WTC11 (cell line): Measurements from ENCODE around the gene TOM1L2. TPM values are rescaled to one million over a fixed set of nuclear protein-coding genes. Genes with fewer than 3 reads are reported as not detected.

Experiments used
- ATAC-seq: fragments of 200-7000 bp; cut with Tn5 transposase; 2 replicates; pipeline ENCODE4 v1.10.0; 2021; ENCODE audit warnings: mild to moderate bottlenecking, moderate library complexity
- CTCF ChIA-PET: fragments of 300-600 bp; sonication (Branson Sonifier 250); formaldehyde crosslinking; loops from one replicate; lab custom pipeline; 2021; ENCODE audit warnings: antibody characterized with exemption; lab: Charles Lee
- POLR2A ChIA-PET: fragments of 350-600 bp; sonication (Branson Sonifier 250); formaldehyde crosslinking; loops from one replicate; lab custom pipeline; 2021; ENCODE audit warnings: antibody characterized with exemption; lab: Charles Lee
- DNase-seq: peaks from one replicate; pipeline ENCODE4 v3.0.0; 2021; ENCODE audit warnings: low spot score
- H3K27ac Mint-ChIP-seq: 2 replicates; pipeline ENCODE4 v1.8.0; 2021; ENCODE audit warnings: mixed read lengths
- H3K27me3 Mint-ChIP-seq: 2 replicates; pipeline ENCODE4 v1.8.0; 2021; ENCODE audit warnings: low read depth, mild to moderate bottlenecking, moderate library complexity, mixed read lengths
- H3K36me3 Mint-ChIP-seq: 2 replicates; pipeline ENCODE4 v1.8.0; 2021; ENCODE audit warnings: mixed read lengths
- H3K4me1 Mint-ChIP-seq: 2 replicates; pipeline ENCODE4 v1.8.0; 2022; ENCODE audit warnings: mixed read lengths
- H3K4me3 Mint-ChIP-seq: 2 replicates; pipeline ENCODE4 v1.8.0; 2021; ENCODE audit warnings: mild to moderate bottlenecking, moderate library complexity, mixed read lengths
- H3K9me3 Mint-ChIP-seq: 2 replicates; pipeline ENCODE4 v1.8.0; 2021; ENCODE audit warnings: mixed read lengths
- EMX1 ChIP-seq: fragments of 250-450 bp; sonication (Bioruptor Pico); IDR thresholded peaks from 2 replicates; pipeline ENCODE4 v1.8.0; 2021; ENCODE audit warnings: mild to moderate bottlenecking
- ETV6 ChIP-seq: sonication (generic); formaldehyde crosslinking; IDR thresholded peaks from 2 replicates; pipeline ENCODE4 v1.8.1; 2022; ENCODE audit warnings: mild to moderate bottlenecking, missing genetic modification reagents
- HMGA2 ChIP-seq: fragments of 250-450 bp; sonication (Bioruptor Pico); IDR thresholded peaks from 2 replicates; pipeline ENCODE4 v1.4.0; 2021; ENCODE audit warnings: mild to moderate bottlenecking, moderate library complexity
- OVOL2 ChIP-seq: fragments of 250-450 bp; sonication (Bioruptor Pico); IDR thresholded peaks from 2 replicates; pipeline ENCODE4 v1.9.0; 2021; ENCODE audit warnings: mild to moderate bottlenecking, borderline replicate concordance
- RELA ChIP-seq: sonication (generic); formaldehyde crosslinking; IDR thresholded peaks from 2 replicates; pipeline ENCODE4 v1.8.1; 2022; ENCODE audit warnings: missing genetic modification reagents, mild to moderate bottlenecking, borderline replicate concordance
- TEAD1 ChIP-seq: sonication (generic); formaldehyde crosslinking; IDR thresholded peaks from 2 replicates; pipeline ENCODE4 v1.8.0; 2022; ENCODE audit warnings: mild to moderate bottlenecking, missing genetic modification reagents
- ZNF317 ChIP-seq: sonication (generic); formaldehyde crosslinking; IDR thresholded peaks from 2 replicates; pipeline ENCODE4 v1.8.1; 2023; ENCODE audit warnings: low read depth, mild to moderate bottlenecking, moderate library complexity, missing genetic modification reagents, borderline replicate concordance
- ZNF396 ChIP-seq: fragments of 250-450 bp; sonication (Bioruptor Pico); IDR thresholded peaks from 2 replicates; pipeline ENCODE4 v1.8.0; 2021; ENCODE audit warnings: mild to moderate bottlenecking, moderate library complexity, borderline replicate concordance
- total RNA-seq: library from RNA; stranded (reverse); gene quantifications from 3 replicates; pipeline ENCODE4 v1.2.3, GENCODE V29; 2021
- TF ChIP-seq, protein P1 (sequence below): fragments of 250-450 bp; sonication (Bioruptor Pico); conservative IDR thresholded peaks from 2 replicates; pipeline ENCODE4 v1.9.0; 2021; ENCODE audit warnings: mild to moderate bottlenecking
- TF ChIP-seq, protein P2 (sequence below): fragments of 250-450 bp; sonication (Bioruptor Pico); IDR thresholded peaks from 2 replicates; pipeline ENCODE4 v1.9.0; 2021; ENCODE audit warnings: mild to moderate bottlenecking
- TF ChIP-seq, protein P3 (sequence below): fragments of 250-450 bp; sonication (Bioruptor Pico); IDR thresholded peaks from 2 replicates; pipeline ENCODE4 v1.9.0; 2021; ENCODE audit warnings: moderate library complexity, mild to moderate bottlenecking, inconsistent platforms, borderline replicate concordance
- TF ChIP-seq, protein P4 (sequence below): fragments of 250-450 bp; sonication (Bioruptor Pico); IDR thresholded peaks from 2 replicates; pipeline ENCODE4 v1.9.0; 2021; ENCODE audit warnings: mild to moderate bottlenecking, borderline replicate concordance
- TF ChIP-seq, protein P5 (sequence below): sonication (generic); formaldehyde crosslinking; IDR thresholded peaks from 2 replicates; pipeline ENCODE4 v1.8.0; 2022; ENCODE audit warnings: missing genetic modification reagents

The TOM1L2 gene
- total RNA-seq, 1 experiment from 2014 or later: 6.4 TPM

DNA sequence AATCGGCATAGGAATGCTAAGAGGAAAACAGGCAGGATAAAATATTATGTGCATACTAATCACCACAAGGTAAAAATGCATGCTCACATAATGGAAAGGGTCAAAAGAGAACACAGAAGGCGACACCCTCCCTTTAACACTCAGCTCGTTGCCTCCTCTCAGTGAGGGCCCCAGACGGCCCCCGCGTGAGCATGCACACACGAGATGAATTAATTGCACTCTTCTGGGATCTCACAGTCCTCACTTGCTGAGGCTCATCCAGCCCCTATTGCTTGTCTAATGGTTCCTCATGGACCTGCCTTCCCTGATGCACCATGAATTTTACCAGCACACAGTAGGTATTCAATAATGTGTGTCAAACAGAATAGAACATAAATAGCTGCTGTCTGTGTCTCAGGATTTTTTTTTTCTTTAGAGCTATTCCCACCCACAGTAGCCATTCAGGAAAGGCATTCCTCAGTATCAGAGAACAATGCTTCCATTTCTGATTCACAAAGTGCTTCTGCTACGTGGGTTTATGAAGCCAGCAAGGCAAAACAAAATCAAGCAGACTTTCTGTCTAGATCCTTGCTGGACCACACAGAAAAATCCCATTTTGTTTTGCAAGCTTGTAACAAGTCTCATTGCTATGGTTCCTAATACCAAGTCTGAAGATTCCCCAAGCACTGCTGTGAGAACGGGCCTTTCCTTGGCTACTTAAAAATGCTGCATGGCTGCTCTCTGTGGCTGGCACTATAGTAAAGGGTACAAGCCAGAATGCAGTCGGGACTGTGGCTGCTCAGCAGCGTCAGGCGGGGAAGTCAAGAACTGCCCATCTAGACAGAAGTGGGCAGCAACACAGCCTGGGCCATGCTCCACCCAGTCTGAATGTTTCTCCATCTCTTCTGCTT is 43.6 kb downstream of the TOM1L2 start (continued):
- TF ChIP-seq, protein P1, sequence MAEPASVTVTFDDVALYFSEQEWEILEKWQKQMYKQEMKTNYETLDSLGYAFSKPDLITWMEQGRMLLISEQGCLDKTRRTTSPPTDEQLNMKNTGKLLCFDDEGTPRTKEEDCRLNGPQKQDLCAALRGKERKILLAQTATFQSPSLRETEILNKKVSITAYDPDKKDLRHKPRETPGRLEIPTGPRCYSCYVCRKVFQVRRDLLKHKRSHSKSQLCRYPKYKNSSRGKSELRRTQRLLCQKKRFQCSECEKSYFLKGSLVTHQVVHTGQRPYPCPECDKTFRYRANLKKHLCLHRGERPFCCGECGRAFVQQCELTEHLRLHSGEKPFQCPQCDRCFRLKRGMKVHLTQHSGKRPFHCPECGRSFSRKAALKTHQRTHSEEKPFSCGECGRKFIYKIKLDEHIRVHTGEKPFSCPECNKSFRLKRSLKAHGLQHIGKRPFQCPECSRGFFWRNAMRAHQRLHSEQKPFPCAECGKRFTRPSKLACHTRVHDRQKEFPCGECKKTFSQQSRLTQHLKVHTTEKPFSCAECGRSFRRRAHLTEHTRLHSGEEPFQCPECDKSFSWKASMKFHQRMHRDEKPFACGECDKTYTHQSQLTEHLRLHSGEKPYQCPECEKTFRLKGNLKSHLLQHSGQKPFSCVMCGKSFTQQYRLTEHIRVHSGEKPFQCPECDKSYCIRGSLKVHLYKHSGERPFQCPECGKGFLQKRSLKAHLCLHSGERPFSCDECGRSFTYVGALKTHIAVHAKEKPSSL (CRISPR knock-in tag): no peak

DNA sequence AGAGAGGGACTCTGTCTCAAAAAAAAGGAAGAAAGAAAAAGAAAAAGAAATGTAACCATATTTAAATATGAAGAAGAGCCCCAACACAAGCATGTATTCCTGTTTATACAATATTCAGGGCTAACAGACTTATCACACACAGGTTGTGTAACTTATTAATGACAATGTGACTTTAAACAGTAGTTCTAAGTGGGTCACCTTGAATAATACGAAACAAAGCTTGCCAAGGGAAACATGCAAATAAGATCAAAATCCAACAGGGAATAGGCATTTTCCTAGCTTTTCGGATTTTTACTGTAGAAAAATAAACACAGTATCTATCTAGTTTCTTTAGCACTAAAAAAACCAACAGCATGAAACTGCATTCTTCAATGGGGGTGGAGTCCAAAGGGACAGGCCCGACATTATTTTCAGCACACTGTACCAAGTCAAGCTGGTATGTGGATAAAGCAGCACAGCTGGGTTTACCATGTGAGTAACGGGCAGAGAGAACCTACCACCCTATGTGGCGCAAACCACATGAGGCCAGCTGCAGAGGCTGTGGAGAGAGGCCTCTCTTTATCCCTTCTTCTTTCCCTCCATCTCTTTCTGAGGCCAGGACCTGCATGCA is 45.3 kb downstream of the TOM1L2 start:
- ChIA-PET POLR2A (no interaction called here), CTCF (interaction anchor here (1.6 to 2.9 kb wide), 2 partner anchors 8 to 9 kb away, joined by 4 to 16 read pairs; no protein-coding TSS in a partner anchor)
- no peaks in the 10 kb centered on the region for H3K36me3 Mint-ChIP-seq
- TF ChIP-seq TEAD1 (no peak), ETV6 (CRISPR knock-in tag) (no peak)
- TF ChIP-seq, protein P2, sequence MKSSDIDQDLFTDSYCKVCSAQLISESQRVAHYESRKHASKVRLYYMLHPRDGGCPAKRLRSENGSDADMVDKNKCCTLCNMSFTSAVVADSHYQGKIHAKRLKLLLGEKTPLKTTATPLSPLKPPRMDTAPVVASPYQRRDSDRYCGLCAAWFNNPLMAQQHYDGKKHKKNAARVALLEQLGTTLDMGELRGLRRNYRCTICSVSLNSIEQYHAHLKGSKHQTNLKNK (CRISPR knock-in tag): no peak
- TF ChIP-seq, protein P3, sequence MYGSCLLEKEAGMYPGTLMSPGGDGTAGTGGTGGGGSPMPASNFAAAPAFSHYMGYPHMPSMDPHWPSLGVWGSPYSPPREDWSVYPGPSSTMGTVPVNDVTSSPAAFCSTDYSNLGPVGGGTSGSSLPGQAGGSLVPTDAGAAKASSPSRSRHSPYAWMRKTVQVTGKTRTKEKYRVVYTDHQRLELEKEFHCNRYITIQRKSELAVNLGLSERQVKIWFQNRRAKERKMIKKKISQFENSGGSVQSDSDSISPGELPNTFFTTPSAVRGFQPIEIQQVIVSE (CRISPR knock-in tag): no peak
- TF ChIP-seq, protein P4, sequence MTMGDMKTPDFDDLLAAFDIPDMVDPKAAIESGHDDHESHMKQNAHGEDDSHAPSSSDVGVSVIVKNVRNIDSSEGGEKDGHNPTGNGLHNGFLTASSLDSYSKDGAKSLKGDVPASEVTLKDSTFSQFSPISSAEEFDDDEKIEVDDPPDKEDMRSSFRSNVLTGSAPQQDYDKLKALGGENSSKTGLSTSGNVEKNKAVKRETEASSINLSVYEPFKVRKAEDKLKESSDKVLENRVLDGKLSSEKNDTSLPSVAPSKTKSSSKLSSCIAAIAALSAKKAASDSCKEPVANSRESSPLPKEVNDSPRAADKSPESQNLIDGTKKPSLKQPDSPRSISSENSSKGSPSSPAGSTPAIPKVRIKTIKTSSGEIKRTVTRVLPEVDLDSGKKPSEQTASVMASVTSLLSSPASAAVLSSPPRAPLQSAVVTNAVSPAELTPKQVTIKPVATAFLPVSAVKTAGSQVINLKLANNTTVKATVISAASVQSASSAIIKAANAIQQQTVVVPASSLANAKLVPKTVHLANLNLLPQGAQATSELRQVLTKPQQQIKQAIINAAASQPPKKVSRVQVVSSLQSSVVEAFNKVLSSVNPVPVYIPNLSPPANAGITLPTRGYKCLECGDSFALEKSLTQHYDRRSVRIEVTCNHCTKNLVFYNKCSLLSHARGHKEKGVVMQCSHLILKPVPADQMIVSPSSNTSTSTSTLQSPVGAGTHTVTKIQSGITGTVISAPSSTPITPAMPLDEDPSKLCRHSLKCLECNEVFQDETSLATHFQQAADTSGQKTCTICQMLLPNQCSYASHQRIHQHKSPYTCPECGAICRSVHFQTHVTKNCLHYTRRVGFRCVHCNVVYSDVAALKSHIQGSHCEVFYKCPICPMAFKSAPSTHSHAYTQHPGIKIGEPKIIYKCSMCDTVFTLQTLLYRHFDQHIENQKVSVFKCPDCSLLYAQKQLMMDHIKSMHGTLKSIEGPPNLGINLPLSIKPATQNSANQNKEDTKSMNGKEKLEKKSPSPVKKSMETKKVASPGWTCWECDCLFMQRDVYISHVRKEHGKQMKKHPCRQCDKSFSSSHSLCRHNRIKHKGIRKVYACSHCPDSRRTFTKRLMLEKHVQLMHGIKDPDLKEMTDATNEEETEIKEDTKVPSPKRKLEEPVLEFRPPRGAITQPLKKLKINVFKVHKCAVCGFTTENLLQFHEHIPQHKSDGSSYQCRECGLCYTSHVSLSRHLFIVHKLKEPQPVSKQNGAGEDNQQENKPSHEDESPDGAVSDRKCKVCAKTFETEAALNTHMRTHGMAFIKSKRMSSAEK (CRISPR knock-in tag): no peak
- H3K4me1 Mint-ChIP-seq: peaks cover 33% of the 10 kb centered on the region
- H3K4me3 Mint-ChIP-seq: no peak overlapping the region
- no peak for ATAC-seq
- H3K27ac Mint-ChIP-seq: no peak overlapping the region
- H3K27me3 Mint-ChIP-seq: no peaks in the 10 kb centered on the region
- no peaks in the 10 kb centered on the region for H3K9me3 Mint-ChIP-seq
- DNase-seq: no peak

DNA sequence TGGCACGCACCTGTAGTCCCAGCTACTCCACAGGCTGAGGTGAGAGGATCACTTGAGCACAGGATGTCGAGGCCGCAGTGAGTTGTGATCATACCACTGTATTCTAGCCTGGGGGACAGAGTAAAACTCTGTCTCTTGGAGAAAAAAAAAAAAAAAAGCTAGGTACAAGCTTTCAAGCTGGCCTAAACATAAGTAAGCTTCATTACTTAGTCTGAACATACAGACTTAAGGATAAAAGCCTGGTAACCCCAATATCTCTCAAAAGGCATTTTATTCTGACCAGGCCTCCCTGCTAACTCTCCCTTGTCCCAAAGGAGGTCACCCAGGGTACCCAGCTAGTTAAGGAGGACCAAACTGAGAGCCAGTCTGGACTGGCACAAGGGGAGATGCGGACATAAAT is 46.2 kb downstream of the TOM1L2 start:
- Mint-ChIP-seq H3K27me3 (no peaks in the 10 kb centered on the region), H3K36me3 (no peaks in the 10 kb centered on the region)
- CTCF ChIA-PET: interaction anchor here (0.7 to 2.0 kb wide), 4 partner anchors 9 to 68 kb away, joined by 3 to 6 read pairs (median 4); partner anchors contain the start of genes DRC3 and TOM1L2
- TF ChIP-seq ZNF396 (CRISPR knock-in tag) (no peak), OVOL2 (CRISPR knock-in tag) (no peak), ZNF317 (CRISPR knock-in tag) (no peak), EMX1 (CRISPR knock-in tag) (no peak), RELA (CRISPR knock-in tag) (no peak), HMGA2 (CRISPR knock-in tag) (no peak)
- TF ChIP-seq, protein P5, sequence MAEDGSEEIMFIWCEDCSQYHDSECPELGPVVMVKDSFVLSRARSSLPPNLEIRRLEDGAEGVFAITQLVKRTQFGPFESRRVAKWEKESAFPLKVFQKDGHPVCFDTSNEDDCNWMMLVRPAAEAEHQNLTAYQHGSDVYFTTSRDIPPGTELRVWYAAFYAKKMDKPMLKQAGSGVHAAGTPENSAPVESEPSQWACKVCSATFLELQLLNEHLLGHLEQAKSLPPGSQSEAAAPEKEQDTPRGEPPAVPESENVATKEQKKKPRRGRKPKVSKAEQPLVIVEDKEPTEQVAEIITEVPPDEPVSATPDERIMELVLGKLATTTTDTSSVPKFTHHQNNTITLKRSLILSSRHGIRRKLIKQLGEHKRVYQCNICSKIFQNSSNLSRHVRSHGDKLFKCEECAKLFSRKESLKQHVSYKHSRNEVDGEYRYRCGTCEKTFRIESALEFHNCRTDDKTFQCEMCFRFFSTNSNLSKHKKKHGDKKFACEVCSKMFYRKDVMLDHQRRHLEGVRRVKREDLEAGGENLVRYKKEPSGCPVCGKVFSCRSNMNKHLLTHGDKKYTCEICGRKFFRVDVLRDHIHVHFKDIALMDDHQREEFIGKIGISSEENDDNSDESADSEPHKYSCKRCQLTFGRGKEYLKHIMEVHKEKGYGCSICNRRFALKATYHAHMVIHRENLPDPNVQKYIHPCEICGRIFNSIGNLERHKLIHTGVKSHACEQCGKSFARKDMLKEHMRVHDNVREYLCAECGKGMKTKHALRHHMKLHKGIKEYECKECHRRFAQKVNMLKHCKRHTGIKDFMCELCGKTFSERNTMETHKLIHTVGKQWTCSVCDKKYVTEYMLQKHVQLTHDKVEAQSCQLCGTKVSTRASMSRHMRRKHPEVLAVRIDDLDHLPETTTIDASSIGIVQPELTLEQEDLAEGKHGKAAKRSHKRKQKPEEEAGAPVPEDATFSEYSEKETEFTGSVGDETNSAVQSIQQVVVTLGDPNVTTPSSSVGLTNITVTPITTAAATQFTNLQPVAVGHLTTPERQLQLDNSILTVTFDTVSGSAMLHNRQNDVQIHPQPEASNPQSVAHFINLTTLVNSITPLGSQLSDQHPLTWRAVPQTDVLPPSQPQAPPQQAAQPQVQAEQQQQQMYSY (CRISPR knock-in tag): no peak
- TF ChIP-seq, all 79 proteins: peak for 0
- peaks cover 41% of the 10 kb centered on the region for H3K4me1 Mint-ChIP-seq
- H3K4me3 Mint-ChIP-seq: no peak overlapping the region
- ATAC-seq (no peak), DNase-seq (no peak)
- no peaks in the 10 kb centered on the region for H3K9me3 Mint-ChIP-seq
- H3K27ac Mint-ChIP-seq: no peak overlapping the region; the same call in 1 of the 2 replicates
- POLR2A ChIA-PET: no interaction called here
